ENCODE measurements around the gene ACO2. TPM values are rescaled to one million over a fixed set of nuclear protein-coding genes. Genes with fewer than 3 reads are reported as not detected.

Gene ACO2
- polyA plus RNA-seq, 1 donor: 117 TPM

DNA sequence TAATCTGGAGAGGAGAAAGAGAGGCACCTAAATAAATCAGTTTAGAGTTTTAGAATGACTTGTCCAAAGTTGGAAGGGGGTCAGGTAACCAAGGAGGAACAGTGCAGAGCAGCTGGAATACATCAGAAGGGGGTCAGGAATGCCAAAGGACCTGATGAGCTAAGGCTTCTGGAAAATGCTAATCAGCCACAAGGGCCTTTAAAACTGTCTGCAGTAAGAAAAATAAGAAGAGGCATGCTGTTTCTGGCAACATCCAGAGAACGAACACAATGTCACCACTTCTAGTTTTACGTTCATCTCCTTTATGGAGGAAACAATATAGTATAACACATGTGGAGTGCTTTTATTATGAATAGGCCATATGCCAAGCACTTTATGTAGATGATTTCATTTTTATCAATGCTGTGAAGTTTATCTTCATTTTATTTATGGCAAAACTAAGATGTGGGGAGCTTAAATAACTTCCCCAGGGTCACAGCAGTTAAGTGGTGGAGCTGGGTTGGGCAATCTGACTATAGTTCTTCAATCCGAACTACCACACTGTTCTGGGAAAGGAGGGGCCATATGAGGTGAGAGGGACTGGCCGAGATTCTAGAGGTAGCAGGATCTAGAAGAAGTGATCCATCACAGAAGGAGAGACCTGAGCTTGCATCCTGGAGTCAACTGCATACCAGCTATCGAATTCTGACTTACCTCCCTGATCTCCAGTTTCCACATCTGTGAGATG, 22.6 kb downstream of the ACO2 start:
- peak; percentile 46 for DNase-seq

DNA sequence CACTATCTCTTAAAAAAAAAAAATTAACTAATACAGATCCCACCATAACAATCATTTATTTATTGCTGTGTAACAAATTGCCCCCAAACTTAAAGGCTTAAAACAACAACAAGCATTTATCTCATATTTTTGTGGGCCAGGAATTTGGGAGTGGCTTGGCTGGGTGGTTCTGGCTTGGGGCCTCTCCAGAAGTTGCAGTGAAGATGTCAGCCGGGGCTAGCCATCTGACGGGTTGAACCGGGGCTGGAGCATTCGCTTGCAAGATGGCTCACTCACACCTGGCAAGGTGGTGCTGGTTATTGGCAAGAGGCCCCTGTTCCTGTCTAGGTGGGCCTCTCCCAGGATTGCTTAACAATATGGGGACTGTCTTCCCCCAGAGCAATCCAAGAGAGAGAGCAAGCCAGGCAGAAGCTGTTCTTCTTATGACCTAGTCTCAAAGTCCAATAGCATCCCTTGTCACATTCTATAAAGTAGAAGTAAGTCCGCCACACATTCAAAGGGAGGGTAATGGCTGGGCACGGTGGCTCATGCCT, 29.5 kb downstream of the ACO2 start:
- DNase-seq: no peak

DNA sequence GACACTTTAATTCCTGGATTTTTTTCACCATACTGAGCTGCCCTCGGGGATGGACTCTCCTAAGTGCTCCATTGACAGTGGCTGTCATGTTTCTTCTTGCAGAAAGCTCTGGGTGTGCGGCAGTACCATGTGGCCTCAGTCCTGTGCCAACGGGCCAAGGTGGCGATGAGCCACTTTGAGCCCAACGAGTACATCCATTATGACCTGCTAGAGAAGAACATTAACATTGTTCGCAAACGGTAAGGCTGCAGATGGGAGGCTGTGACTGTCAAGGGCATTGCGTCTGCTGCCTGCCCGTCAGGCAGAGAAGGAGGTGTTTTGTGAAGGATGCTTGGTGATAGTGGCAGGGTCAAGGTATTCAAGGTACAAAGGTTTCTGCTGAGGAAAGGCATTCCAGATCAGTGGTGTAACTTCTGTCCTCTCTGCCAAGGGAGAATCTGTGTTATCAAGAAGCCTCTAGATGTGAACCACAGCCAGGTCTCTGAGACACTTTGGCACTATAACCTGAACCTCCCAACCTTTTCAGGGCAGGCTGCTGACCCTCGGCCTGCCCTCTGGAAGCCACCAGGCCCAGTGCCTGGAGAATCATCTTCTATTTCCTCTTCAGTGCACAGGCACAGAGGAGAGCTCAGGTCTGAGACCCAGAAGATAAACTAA, 30.8 kb downstream of the ACO2 start:
- no peak for DNase-seq

DNA sequence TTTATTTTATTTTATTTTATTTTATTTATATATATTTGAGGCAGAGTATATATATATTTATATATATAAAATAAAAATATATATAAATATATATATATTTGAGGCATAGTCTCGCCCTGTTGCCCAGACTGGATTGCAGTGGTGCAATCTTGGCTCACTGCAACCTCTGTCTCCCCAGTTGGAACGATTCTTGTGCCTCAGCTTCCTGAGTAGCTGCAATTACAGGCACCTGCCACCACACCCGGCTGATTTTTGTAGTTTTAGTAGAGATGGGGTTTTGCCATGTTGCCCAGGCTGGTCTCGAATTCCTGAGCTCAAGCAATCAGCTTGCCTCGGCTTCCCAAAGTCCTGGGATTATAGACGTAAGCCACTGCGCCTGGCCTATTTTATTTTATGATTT, 31.4 kb downstream of the ACO2 start:
- no peak for DNase-seq

DNA sequence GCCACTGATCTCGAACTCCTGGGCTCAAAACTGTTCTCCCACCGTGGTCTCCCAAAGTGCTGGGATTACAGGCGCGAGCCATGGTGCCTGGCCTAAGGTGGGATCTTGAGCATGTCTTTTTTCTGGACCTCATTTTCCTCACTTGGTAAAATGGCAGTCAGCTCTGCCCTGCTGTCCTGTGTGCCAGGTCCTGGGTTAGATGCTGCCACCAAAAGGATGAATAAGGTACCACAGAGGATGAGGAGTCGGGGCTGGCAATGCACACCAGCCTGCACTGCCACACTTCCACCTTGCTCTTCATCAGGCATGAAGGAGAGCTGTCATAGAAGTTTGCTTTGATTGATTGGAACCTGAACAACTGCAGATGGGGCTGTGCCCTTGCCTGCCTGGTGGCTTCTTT, 32.3 kb downstream of the ACO2 start:
- no peak for DNase-seq

DNA sequence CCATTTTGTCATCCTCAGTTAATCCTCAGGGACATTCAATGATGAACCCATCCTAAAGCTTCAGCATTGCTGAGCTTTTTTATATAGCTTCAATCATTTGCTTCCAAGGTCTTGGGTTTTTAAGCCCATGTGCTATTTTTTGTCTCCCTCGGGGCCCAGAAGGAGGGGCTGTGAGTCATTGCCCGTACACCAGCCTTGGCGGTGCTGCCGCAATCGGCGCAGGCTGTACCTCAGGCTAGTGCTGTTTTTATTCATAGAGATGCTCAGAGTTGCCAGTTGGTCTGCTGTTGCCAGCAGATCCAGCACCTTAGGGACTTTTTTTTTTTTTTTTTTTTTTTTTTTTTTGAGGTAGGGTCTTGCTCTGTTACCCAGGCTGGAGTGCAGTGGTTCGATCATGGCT, 35.5 kb downstream of the ACO2 start:
- DNase-seq: no peak

DNA sequence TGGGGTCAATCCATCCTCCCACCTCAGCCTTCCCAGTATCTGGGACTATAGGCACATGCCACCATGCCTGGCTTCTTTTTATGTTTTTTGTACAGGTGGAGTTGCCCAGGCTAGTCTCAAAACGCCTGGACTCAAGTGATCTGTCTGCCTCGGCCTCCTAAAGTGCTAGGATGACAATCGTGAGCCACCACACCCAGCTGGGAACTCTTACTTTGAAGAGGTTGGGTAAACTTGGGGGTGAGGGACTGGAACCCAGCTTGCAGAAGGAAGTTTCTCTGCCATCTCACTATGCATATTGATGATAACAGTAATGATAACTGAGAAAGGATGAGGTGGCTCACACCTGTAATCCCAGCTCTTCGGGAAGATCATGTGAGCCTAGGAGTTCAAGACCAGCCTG, 35.9 kb downstream of the ACO2 start:
- DNase-seq: no peak

DNA sequence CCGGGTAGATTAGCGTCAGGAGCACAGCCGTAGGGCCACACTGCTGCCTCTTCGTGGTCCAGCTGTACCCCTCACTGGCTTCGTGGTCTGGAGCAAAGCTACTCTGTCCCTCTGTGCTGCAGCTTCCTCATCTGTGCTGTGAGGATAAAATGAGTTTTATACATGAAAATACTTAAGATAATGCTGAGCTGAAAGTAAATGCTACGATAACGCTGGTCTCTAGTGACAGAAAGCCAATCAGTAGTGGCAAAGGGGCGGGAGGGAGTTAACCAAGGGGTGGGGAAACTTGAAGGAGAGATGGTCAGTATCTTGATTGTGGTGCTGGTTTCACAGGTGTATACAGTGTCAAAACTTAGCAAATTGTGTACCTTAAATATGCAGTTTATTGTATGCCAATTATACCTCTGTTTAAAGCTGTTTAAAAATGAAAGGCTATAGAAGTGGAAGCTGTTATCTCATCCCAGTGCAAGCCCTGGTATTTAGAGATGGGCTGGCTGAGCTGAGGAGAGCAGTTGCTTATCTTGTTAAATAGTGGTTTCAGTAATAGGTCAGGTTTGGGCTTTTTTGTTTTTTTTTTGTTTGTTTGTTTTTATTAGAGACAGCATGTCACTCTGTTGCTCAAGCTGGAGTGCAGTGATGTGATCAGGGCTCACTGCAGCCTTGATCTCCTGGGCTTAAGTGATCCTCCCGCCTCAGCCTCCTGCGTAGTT, 36.7 kb downstream of the ACO2 start:
- DNase-seq: no peak

DNA sequence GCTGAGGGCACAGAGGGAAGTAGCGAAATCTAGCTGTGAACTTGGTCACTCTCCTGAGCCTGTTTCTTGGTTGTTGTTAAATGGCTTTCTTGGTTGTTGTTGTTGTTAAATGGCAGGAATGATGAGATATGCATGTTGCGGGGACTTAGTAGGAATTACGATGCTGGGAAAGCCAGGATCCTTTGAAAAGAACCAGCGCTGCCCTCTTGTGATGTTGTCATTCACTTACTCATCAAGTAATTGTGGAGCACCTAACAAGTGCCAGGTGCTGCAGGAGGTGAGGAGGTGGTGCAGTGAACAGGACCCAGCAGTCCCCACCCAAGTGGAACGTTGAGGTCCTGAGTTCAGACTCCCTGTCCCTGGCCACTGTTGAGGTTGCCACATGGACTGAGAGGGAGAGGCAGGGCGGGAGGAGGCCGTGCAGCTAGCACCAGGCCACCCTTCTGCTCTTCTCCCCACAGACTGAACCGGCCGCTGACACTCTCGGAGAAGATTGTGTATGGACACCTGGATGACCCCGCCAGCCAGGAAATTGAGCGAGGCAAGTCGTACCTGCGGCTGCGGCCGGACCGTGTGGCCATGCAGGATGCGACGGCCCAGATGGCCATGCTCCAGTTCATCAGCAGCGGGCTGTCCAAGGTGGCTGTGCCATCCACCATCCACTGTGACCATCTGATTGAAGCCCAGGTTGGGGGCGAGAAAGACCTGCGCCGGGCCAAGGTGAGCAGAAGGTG, 38.6 kb downstream of the ACO2 start:
- no peak for DNase-seq

DNA sequence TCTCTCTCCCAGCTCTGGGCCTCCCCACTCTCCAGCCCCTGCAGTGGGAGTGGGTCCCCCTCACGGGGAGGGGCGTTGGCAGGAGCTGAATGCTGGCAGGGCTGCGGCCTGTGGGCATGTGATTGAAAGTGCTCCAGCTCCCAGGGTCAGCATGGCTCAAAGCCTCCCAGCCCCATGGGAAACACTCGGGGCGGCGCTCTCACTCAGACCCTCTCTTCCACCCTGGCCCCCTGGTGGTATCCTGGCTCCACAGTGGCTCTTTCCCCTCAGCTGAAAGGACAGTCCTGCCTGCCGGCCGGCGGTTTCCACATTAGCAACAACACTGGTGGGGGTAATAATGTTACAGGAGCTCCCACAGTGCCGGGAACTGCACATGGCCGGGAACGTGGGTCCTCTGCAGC, 39.9 kb downstream of the ACO2 start:
- no peak for DNase-seq

DNA sequence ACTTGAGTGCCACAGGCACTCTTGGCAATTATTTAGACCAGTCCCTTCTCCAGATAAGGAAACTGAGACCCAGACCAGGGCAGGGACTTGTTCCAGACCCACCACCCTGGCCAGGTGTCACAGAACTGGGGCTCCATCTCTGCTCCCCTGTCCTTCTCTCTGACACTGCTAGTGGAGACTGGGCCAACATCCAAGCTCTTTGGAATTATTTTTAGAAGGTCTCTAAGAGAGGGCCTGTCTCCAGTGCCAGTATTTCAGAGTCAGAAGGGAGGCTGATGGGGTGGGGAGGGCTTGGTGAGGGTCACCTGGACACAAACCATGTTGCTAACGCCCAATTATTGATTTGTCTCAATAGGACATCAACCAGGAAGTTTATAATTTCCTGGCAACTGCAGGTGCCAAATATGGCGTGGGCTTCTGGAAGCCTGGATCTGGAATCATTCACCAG, 42.6 kb downstream of the ACO2 start:
- no peak for DNase-seq

DNA sequence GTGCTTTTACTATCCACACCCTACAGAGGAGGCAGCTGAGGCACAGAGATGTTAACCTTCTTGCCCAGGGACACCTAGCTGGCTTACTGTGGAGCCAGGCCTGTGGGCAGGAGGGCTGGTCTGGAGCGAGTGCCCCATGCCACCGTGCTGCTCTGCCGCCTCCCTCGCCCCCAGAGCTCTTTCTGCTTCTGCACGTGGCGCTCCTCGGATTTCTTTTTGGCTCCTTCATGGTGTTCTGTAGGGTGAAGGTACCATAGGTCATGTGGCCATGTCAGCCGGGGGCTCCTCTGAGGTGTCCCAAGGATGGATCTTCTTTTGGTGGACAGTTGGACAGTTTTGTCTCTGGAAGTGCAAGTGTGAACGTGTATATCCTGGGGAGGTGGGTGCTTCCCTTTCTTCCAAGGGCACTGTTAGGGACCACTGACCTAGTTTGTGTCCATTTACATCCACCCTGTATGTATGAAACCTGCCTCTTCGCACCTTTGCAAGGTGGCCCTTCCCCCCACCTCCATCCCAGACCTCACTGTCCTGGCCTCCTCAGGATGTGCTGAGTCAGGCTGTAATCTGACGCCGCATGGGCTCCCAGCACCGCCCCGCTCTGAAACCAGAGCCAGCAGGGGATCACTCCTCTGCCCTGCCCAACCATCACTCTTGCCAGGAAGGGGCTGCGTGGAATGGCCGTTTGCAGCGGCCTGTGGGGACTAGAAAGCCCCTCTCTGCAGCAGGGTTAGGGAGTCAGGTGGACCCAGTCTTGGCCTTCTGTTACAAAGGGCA, 43.7 kb downstream of the ACO2 start:
- no peak for DNase-seq

DNA sequence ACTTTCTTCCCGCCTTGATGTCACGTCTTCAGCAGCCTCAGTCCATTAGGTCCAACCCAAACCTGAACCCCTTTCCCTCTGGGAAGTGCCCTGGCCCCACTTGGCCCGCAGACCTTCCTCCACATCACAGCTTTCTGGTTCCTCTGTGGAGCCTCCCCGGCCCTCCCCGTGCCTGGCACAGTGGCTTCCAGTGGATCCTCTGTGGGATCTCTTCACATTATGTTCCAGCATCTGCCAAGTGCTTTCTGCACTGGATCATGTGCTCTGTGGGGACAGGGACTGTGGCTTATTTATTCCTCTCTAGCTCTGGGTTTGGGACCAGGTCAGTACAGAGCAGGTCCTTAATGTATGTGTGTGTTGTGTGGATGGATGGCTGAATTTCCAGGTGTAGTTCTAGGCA, 44.5 kb downstream of the ACO2 start:
- no peak for DNase-seq

DNA sequence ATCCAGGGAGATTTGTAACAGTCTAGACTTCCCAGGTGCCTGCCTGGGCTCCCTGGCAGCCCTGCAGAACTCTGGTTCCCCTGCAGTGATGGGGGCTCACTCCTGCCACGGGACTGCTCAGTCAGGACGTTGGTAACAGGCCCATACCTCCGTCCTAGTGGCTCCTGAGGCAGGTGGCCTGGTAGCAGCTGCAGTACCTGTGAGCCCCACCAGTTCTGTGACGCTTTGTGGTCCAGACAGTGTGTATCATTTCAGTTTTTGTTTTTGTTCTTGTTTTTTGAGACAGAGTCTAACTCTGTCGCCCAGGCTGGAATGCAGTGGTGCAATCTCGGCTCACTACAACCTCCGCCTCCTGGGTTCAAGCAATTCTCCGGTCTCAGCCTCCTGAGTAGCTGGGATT, 47.5 kb downstream of the ACO2 start:
- no peak for DNase-seq

DNA sequence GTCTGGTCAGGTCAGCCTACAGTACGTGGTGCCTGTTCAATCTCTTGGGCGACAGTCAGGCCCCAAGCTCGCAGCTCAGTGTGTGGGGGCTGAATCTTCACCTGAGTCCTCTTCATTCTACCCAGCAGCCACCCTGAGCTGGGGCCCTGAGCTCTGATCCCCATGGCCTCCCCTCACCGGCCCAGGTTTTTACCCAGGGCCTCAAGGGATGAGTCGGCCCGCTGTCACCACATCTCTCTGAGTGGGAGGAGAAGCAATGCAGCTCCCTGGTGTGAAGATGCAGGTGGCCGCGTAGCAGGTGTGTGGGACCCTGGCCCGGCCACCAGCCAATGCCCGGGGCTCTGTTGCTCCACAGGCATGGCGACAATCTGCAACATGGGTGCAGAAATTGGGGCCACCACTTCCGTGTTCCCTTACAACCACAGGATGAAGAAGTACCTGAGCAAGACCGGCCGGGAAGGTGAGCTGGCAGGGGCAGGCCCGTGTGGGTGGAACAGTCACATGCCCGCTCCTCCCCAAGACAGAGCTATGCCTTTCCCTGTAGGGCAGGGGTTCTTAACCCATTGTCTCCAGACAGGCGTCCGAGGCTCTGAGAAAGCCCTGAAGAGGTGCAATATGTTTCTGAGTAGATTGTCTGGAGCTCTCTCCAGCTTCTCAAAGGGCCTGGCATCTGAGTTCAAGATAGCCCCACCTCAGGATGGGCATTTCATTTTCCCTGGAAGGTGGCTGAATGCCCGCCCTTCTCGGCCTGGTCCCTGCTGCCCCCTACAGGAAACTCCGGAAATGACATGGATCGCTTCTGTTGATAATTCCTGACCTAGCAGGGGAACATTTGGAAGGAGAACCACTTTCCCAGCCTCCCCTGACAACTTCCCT, 48.5 kb downstream of the ACO2 start:
- DNase-seq: peak; percentile 65

DNA sequence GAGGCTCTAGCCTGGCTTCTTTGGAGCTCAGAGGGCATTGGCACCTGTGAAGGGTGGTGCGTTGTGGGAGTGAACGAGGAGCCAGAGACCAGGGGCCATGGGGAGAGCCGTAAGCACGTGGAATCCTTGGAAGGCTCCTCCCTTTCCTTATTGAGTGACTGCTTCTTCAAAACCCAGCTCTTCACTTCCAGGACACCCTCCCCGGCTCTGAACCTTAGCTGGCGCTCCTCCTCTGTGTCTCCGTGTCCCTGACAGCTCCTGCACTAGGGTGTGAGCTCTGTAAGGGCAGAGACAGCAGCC, 49.1 kb downstream of the ACO2 start:
- no peak for DNase-seq

DNA sequence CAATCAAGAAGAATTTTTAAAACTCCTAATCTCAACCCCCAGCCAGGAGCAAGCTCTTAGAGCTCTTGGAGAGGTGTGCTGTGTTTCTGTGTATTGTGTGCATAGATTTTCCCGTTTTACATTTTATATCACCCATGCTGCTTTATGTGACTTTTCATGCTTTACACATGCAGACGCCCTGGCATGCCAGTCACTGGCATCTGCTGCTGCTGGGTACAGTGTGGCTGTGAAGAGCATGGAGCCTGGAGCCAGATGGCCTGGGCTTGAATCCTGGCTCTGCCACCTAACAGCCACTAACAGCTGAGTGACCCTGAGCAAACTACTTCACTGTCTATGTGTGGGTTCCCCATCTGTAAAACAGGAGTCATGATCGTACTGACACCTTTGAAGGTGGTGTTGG, 52.2 kb downstream of the ACO2 start:
- DNase-seq: no peak

DNA sequence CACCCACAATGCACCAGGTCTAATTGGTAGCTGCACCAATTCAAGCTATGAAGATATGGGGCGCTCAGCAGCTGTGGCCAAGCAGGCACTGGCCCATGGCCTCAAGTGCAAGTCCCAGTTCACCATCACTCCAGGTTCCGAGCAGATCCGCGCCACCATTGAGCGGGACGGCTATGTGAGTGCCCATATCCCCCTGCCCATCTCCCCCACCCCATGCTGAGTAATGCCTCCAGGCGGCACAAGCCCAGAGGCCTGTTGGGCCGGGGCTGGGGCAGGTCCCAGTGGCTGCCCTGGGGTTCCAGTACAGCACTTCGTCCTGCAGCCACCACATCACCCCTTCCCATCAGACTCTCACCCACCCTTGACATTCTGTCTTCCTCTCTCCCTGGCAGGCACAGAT, 53.9 kb downstream of the ACO2 start:
- no peak for DNase-seq

DNA sequence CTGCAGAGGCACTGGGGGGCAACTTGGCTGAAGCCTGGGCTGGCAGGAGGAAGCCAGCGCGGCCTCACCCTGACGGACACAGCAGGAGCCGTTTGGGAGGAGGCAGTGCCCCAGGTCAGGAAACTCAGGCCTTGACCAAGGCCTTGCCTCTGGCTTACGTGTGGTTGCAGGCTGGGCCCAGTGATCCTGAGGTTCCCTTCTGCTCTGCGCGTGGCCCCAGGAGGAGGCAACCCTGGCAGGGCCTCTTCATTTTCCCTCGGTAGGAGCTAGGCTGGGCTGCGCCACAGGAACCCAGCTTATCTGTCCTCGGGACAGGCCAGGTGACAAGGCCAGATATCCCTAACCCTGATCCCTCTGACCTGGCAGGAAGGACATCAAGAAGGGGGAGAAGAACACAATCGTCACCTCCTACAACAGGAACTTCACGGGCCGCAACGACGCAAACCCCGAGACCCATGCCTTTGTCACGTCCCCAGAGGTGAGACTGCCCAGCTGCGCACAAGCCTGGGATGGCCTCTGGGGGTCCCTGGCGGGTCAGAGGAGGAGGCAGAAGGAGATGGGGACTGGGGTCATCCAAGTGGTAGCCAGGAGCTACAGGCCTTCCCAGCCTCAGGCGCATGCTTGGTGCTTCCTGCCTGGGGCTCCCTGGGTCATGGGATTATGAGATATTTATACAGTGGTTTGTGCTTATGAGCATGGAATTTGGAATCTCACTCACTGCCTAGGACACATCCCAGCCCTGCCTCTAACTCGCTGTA, 54.7 kb downstream of the ACO2 start:
- no peak for DNase-seq

DNA sequence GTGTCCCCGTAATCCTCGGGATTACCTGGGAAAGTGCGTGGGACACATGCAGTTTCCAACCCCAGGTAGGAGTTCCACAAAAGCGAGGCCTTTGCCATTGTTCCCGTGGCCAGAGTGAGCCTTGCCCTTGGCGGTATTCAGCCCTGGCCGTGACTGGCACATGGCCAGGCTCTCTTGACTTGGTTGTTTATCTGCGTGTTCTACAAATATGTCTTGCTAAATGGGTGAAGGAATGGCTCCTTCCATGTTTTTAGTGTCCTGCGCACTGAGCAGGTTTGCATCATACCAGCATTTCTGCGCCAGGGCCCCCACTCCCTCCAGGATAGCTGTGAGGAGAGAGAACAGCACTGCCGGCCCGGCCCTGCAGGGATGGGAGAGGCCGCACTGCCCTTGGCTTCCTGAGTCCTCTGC, 55.3 kb downstream of the ACO2 start:
- DNase-seq: no peak

Data from hindlimb muscle (tissue), 1 donor.